Measurements from ENCODE around the gene XYLT1. TPM values are rescaled to one million over a fixed set of nuclear protein-coding genes. Genes with fewer than 3 reads are reported as not detected.

XYLT1 gene
- total RNA-seq, 1 experiment from 2014 or later, result 12.5 TPM

DNA sequence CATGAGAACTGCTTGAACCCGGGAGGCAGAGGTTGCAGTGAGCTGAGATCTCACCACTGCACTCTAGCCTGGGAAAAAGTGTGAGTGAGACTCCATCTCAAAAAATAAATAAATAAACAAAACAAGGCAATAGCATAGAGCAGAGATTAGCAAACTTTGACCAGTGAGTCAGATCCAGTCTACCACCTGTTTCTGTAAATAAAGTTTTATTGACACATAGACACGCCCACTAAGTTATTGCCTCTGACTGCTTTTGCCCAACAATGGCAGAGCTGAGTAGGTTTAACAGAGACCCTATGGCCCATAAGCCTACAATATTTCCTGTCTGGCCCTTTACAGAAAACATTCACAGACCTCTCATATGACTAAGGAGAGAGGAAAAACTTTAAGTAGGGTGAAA lies 44.3 kb downstream of the XYLT1 start:
- TF ChIP-seq, protein P1, sequence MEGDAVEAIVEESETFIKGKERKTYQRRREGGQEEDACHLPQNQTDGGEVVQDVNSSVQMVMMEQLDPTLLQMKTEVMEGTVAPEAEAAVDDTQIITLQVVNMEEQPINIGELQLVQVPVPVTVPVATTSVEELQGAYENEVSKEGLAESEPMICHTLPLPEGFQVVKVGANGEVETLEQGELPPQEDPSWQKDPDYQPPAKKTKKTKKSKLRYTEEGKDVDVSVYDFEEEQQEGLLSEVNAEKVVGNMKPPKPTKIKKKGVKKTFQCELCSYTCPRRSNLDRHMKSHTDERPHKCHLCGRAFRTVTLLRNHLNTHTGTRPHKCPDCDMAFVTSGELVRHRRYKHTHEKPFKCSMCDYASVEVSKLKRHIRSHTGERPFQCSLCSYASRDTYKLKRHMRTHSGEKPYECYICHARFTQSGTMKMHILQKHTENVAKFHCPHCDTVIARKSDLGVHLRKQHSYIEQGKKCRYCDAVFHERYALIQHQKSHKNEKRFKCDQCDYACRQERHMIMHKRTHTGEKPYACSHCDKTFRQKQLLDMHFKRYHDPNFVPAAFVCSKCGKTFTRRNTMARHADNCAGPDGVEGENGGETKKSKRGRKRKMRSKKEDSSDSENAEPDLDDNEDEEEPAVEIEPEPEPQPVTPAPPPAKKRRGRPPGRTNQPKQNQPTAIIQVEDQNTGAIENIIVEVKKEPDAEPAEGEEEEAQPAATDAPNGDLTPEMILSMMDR (IDR thresholded peaks at IDR 0.05; ENCODE audit: insufficient read depth in 1 of 2, low read depth in 1 of 2, low read length in 1 of 2, severe bottlenecking in 1 of 2, unreplicated experiment in 1 of 2), result no peak
- Histone ChIP-seq H3K9me3 (no peaks in the 10 kb centered on the region), H3K4me3 (ENCODE audit: low read depth, low read length) (no peak overlapping the region), H3K27me3 (replicated peaks; ENCODE audit: control insufficient read depth, insufficient read depth, low read length) (no peaks in the 10 kb centered on the region), H3K4me1 (peaks cover 9% of the 10 kb centered on the region; the same call in 1 of the 2 replicates), H3K36me3 (ENCODE audit: control insufficient read depth, insufficient read depth, low read length) (no peaks in the 10 kb centered on the region)
- H3K4me3 Mint-ChIP-seq (ENCODE audit: unreplicated experiment), result no peak overlapping the region
- peaks cover 8% of the 10 kb centered on the region for H3K4me1 Mint-ChIP-seq (ENCODE audit: low read depth, unreplicated experiment)
- H3K27me3 Mint-ChIP-seq (ENCODE audit: insufficient read depth, unreplicated experiment), result no peaks in the 10 kb centered on the region
- no peak overlapping the region for H3K27ac Mint-ChIP-seq (ENCODE audit: unreplicated experiment)
- BruUV-seq (replicated peaks), result no TSS peak
- intact Hi-C loops (cut with micrococcal nuclease; ENCODE audit: unreplicated experiment), result no loop called here
- CTCF ChIA-PET, result no interaction called here
- peak in 1 of 2 experiments; percentile 8 for DNase-seq
- POLR2A ChIA-PET, result no interaction called here
- H3K9me3 Mint-ChIP-seq (ENCODE audit: unreplicated experiment), result no peaks in the 10 kb centered on the region
- peaks cover 9% of the 10 kb centered on the region for H3K36me3 Mint-ChIP-seq (ENCODE audit: insufficient read depth, unreplicated experiment)

DNA sequence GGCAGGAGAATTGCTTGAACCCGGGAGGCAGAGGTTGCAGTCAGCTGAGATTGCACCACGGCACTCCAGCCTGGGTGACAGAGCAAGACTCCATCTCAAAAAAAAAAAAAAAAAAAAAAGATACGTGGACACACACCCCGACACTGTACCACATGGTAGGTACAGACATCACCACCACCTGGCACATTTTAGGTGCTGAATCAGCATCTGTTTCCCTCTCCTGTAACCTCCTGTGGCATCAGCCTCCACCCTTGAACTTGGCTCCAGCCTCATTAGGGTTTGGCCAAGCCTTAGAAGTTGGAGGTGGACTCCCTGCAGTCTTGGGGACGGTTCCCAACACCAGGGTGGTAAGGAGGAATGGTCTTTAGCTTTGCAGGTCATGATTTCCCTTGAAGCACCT lies 46.0 kb downstream of the XYLT1 start:
- POLR2A ChIA-PET, result no interaction called here

DNA sequence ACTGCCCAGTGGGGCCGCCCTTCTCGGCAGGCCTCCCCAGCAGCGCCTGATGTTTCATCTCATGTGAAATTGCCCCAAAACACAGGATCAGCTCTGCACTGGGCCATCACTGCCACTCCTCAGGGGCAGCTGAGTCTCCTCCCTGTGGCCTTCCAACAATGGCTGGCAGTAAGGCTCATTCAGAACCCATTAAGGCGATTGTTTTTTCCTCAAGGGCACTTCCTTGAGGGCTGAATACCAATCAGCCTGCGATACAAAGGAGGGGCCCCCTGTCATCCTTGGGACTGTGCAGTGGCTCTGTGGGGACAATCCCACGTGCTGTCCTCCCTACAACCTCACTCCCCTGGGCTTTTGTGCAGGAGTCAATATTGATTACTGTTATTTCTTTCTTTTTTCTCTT lies 47.5 kb downstream of the XYLT1 start:
- Mint-ChIP-seq H3K4me1 (ENCODE audit: low read depth, unreplicated experiment) (peaks cover 8% of the 10 kb centered on the region), H3K4me3 (ENCODE audit: unreplicated experiment) (no peak overlapping the region), H3K27ac (ENCODE audit: unreplicated experiment) (no peak overlapping the region), H3K9me3 (ENCODE audit: unreplicated experiment) (no peaks in the 10 kb centered on the region), H3K36me3 (ENCODE audit: insufficient read depth, unreplicated experiment) (peaks cover 9% of the 10 kb centered on the region), H3K27me3 (ENCODE audit: insufficient read depth, unreplicated experiment) (no peaks in the 10 kb centered on the region)
- CTCF ChIA-PET, result no interaction called here
- POLR2A ChIA-PET, result no interaction called here
- intact Hi-C loops (cut with micrococcal nuclease; ENCODE audit: unreplicated experiment), result no loop called here
- no TSS peak for BruUV-seq (replicated peaks)
- no peak for DNase-seq
- Histone ChIP-seq H3K27me3 (replicated peaks; ENCODE audit: control insufficient read depth, insufficient read depth, low read length) (no peaks in the 10 kb centered on the region), H3K9me3 (no peaks in the 10 kb centered on the region), H3K4me3 (ENCODE audit: low read depth, low read length) (no peak overlapping the region), H3K36me3 (ENCODE audit: control insufficient read depth, insufficient read depth, low read length) (no peaks in the 10 kb centered on the region), H3K4me1 (no peaks in the 10 kb centered on the region)
- TF ChIP-seq, protein P1 (IDR thresholded peaks at IDR 0.05; ENCODE audit: insufficient read depth in 1 of 2, low read depth in 1 of 2, low read length in 1 of 2, severe bottlenecking in 1 of 2, unreplicated experiment in 1 of 2), result no peak

More for the DNA sequence above, 46.0 kb downstream of the XYLT1 start:
- DNase-seq, result no peak
- BruUV-seq (replicated peaks), result no TSS peak
- Histone ChIP-seq H3K4me3 (ENCODE audit: low read depth, low read length) (no peak overlapping the region), H3K27me3 (replicated peaks; ENCODE audit: control insufficient read depth, insufficient read depth, low read length) (no peaks in the 10 kb centered on the region), H3K9me3 (no peaks in the 10 kb centered on the region), H3K4me1 (no peaks in the 10 kb centered on the region), H3K36me3 (ENCODE audit: control insufficient read depth, insufficient read depth, low read length) (no peaks in the 10 kb centered on the region)
- H3K4me1 Mint-ChIP-seq (ENCODE audit: low read depth, unreplicated experiment), result peaks cover 8% of the 10 kb centered on the region
- intact Hi-C loops (cut with micrococcal nuclease; ENCODE audit: unreplicated experiment), result no loop called here
- CTCF ChIA-PET, result no interaction called here
- peaks cover 9% of the 10 kb centered on the region for H3K36me3 Mint-ChIP-seq (ENCODE audit: insufficient read depth, unreplicated experiment)
- H3K9me3 Mint-ChIP-seq (ENCODE audit: unreplicated experiment), result no peaks in the 10 kb centered on the region
- H3K27ac Mint-ChIP-seq (ENCODE audit: unreplicated experiment), result no peak overlapping the region
- H3K27me3 Mint-ChIP-seq (ENCODE audit: insufficient read depth, unreplicated experiment), result no peaks in the 10 kb centered on the region
- TF ChIP-seq, protein P1 (IDR thresholded peaks at IDR 0.05; ENCODE audit: insufficient read depth in 1 of 2, low read depth in 1 of 2, low read length in 1 of 2, severe bottlenecking in 1 of 2, unreplicated experiment in 1 of 2), result no peak
- no peak overlapping the region for H3K4me3 Mint-ChIP-seq (ENCODE audit: unreplicated experiment)
